Measurements from ENCODE around the gene PAXIP1.
"Not testable (repeated sequence)": the region's sequence is repeated elsewhere in the genome, so short reads cannot be mapped to it uniquely, and the experiment has no call there.

Gene PAXIP1, protein sequence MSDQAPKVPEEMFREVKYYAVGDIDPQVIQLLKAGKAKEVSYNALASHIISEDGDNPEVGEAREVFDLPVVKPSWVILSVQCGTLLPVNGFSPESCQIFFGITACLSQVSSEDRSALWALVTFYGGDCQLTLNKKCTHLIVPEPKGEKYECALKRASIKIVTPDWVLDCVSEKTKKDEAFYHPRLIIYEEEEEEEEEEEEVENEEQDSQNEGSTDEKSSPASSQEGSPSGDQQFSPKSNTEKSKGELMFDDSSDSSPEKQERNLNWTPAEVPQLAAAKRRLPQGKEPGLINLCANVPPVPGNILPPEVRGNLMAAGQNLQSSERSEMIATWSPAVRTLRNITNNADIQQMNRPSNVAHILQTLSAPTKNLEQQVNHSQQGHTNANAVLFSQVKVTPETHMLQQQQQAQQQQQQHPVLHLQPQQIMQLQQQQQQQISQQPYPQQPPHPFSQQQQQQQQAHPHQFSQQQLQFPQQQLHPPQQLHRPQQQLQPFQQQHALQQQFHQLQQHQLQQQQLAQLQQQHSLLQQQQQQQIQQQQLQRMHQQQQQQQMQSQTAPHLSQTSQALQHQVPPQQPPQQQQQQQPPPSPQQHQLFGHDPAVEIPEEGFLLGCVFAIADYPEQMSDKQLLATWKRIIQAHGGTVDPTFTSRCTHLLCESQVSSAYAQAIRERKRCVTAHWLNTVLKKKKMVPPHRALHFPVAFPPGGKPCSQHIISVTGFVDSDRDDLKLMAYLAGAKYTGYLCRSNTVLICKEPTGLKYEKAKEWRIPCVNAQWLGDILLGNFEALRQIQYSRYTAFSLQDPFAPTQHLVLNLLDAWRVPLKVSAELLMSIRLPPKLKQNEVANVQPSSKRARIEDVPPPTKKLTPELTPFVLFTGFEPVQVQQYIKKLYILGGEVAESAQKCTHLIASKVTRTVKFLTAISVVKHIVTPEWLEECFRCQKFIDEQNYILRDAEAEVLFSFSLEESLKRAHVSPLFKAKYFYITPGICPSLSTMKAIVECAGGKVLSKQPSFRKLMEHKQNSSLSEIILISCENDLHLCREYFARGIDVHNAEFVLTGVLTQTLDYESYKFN

DNA sequence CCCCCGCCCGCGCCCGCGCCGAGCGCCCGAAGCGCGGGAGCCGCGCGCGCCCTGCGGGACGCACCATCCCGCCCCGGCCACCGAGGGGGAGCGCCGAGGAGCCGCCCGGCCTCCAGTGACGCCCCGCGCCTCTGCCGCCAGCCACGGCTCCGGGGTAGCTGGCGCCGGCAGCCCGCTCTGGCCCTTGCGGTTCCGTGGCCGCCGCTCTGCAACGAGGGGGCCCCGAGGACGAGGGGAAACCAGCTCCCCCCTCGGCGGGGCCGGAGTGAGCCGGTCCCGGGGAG, at the start of gene PAXIP1:
PAXIP1 (minus strand) TSS at position 33 of the 284 bp plus-strand sequence. CDS start 195 bp downstream, outside the sequence.
- no peak for DNase-seq (ENCODE audit: low read depth)

DNA sequence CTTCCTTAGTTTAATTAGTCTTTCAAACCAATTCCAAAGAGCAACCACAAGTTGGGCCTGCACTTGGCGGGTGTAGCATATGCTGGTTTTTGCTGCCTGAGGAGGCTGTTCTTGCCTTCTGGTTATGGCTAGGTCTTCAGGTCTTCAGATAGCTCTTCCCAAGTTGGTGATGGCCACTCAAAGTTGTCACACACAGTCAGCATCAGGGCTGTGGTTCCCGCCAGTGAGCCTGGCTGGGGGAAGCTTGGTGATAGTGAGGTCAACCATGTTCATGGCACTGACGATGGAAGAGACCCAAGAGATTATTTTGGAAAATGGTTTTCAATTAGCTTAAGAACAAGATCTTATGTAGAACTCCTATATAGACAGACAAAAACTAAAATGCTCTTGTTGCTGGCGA, 48.4 kb upstream of the PAXIP1 start:
- DNase-seq (ENCODE audit: low read depth), result no peak

DNA sequence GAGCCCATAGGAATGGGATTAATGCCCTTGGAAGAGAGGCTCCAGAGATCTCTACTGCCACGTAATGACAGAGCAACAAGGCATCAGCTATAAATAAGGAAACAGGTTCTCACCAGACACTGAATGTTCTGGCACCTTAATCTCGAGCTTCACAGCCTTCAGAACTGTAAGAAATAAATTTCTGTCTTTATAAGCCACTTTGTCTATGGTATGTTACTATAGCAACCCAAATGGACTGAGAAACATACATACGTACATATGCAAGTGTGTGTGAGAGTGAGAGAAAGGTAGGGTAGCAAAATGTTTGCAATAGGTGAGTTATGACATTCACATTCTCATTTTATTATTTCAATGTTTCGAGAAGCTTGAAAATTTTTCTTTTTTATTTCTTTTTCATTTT, 45.1 kb upstream of the PAXIP1 start:
- DNase-seq (ENCODE audit: low read depth), result no peak

DNA sequence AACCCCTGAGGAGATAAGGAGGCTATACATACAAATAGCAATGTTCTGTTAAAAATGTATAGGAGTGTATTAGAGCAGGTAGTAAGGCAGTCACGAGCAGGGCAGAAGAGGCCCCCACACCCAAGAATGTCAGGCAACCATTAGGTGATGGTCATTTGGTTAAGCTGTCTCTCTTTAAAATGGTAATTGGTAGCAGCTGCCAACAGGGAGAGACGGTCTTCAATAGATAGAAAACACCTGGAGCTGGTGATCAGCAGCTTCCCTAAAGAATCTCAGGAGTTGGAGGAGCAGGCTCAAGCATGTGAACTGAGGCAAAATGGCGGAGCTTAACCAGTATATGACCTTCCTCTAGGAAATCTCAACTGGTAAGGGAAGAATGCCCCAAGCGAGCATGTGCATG, 40.8 kb upstream of the PAXIP1 start:
- no peak for DNase-seq (ENCODE audit: low read depth)

DNA sequence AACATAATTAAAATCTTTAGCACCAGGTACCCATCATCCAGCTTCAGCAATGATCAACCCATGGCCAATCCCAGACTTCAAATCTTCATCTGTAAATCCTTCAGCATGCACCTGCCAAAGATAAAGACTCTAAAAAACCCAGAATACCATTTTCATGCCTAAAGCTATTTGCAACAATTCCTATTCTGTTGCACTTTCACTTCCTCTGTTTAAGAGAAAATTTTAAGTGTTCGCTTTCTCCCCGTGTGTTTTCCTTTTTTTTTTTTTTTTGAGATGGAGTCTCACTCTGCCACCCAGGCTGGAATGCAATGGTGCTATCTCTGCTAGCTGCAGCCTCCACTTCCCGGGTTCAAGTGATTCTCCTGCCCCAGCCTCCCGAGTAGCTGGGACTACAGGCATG, 35.4 kb upstream of the PAXIP1 start:
- DNase-seq (ENCODE audit: low read depth), result no peak

DNA sequence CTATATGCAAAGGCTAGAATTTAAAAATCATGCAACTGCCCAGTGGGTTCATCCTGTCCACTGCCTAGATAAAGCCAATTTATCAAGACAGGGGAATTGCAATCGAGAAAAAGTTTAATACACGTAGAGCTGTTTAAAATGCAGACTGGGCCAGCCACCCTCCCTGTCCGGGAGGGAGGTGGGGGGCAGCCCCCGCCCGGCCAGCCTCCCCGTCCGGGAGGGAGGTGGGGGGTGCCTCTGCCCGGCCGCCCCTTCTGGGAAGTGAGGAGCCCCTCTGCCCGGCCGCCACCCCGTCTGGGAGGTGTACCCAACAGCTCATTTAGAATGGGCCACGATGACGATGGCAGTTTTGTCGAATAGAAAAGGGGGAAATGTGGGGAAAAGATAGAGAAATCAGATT, 31.6 kb upstream of the PAXIP1 start:
- not testable (repeated sequence) for DNase-seq (ENCODE audit: low read depth)

DNA sequence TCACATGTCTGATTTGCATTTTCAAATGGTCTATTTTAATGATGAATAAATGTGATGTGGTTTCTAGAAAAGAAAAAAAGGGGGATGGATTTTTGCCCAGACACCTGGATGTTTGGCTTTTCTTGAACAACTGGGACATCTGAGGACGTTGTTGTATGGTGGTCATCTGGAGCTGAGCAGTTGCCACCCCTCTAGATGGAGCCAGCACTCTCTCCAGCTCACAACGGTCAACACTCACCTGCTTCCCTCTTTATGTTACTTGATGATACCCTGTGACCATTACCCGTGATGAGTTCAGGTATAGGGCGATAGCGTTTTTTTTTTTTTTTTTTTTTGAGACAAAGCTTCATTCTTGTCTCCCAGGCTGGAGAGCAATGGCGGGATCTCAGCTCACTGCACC, 30.1 kb upstream of the PAXIP1 start:
- DNase-seq (ENCODE audit: low read depth), result no peak

DNA sequence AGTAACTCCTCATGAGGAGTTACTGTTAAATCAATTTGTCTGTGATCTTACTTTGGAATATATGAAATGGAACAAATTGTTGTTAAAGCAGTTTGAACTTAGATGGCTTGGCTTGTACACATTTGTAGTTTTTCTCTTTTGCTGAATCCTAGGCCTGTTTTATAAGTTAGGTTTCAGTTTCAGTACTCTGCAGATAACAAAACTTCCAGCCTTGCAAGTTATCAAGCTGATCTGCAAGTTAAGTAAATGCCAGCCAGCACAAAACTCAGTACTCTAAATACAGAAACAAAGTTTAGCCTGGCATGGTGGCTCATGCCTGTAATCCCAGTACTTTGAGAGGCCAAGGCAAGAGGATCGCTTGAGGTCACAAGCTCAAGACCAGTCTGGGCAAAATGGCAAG, 25.0 kb upstream of the PAXIP1 start:
- DNase-seq (ENCODE audit: low read depth), result no peak

DNA sequence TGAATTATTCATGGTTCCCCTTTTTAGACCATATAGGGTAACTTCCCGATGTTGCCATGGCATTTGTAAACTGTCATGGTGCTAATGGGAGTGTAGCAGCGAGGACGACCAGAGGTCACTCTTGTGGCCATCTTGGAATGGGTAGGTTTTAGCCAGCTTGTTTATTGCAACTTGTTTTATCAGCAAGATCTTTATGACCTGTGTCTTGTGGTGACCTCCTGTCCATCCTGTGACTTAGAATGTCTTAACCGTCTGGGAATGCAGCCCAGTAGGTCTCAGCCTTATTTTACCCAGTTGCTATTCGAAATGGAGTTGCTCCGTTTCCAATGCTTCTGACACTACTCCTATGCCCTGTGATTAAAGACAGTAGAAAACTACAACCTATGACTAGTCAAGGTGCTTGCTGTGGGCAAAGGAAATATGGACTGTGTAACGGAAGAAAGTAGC, 18.8 kb upstream of the PAXIP1 start:
- no peak for DNase-seq (ENCODE audit: low read depth)

DNA sequence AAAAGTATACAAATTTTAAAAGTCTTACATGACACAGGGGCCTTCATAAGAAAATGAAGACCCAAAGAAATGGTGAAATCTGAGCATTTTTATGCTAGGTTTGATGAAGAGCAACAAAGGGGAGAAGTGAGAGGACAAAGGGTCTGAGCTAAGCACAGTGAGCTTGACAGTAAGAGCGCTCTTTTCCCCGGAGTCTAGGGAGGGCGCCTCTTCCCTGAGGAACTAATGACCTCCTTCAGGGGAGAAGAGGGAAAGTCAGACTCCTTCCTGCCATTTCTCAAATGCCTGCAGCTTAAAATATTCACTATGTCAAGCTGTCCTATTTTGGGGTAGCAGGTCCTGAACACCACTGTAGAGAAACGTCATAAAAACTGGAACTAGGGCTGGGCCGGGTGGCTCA, 18.1 kb upstream of the PAXIP1 start:
- no peak for DNase-seq (ENCODE audit: low read depth)

DNA sequence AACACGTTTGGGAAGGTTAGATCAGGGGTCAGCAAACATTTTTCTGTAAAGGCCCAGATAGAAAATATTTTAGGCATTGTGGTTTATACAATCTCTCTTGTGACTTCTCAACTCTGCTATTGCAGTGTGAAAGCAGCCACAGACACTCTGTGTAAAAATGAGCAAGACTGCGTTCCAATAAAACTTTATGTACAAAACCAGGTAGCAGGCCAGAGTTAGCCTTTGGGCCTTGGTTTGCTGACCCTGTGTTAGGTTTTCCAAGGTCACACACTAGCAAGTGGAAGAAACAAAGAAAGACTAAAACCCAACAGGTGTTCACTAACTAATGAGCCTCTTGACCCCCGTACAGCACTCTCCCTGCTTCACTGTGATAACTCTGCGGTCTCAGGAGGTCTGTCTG, 14.9 kb upstream of the PAXIP1 start:
- no peak for DNase-seq (ENCODE audit: low read depth)

DNA sequence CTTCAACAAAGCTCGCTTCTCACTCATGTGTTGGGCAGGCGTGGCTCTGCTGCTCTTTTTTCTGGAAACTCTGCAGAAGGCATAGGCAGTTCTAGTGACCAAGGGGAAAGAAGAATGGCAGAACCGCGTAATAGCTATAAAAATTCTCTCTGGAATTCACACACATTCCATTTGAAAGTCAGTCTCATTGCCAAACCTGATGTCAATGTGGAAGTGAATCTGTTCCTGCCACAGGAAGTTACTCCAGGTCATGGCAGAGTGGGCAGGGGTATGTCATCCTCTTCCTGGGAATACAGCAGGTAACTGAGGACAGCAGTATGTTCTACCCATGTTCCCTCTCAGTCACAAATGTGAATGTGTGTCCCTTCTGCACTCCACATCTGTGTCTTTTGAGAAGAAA, 8.2 kb upstream of the PAXIP1 start:
- no peak for DNase-seq (ENCODE audit: low read depth)

DNA sequence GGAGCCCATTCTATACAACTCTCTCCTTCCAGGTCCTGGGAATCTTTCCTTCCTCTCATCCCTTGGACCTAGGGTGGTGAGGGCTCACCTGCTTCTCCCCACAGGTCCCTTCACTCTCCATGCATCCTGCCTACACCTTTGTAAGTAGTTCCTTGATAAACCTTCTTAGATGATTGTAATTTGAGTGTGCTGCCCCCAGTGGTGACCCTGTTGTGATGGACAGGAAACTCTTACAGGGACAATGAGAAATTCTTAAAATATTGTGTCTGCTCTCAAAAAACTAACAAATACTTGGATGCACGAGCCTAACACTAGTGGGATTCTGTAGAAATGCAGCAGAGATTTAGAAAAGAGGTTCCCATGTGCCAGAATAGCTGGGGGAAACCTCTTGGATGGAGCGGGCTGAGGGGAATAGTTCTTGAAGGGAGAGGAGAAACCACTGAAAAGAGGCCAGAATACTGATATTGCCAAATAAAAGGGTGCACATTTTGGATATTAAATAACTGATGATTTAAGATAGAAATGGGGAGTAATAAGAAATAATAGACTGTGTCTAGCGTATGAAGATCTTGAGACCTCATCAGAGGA, 6.7 kb upstream of the PAXIP1 start:
- DNase-seq (ENCODE audit: low read depth), result peak; percentile 12

DNA sequence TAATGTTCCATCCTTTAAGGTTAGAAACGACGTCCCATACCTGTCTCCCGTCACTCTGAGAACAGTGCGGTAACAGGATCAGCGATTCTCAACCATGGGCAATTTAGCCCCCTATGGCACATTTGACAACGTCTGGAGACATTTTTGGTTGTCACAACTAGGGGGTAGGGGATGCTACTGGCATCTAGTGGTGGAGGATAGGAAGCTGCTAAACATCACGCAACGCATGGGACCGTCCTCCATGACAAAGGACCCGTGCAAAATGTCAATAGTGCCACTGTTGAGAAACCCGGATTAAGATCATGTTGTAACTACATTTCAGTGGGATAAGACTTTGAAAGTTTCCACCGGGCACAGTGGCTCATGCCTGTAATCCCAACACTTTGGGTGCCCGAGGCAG, 5.0 kb upstream of the PAXIP1 start:
- no peak for DNase-seq (ENCODE audit: low read depth)

DNA sequence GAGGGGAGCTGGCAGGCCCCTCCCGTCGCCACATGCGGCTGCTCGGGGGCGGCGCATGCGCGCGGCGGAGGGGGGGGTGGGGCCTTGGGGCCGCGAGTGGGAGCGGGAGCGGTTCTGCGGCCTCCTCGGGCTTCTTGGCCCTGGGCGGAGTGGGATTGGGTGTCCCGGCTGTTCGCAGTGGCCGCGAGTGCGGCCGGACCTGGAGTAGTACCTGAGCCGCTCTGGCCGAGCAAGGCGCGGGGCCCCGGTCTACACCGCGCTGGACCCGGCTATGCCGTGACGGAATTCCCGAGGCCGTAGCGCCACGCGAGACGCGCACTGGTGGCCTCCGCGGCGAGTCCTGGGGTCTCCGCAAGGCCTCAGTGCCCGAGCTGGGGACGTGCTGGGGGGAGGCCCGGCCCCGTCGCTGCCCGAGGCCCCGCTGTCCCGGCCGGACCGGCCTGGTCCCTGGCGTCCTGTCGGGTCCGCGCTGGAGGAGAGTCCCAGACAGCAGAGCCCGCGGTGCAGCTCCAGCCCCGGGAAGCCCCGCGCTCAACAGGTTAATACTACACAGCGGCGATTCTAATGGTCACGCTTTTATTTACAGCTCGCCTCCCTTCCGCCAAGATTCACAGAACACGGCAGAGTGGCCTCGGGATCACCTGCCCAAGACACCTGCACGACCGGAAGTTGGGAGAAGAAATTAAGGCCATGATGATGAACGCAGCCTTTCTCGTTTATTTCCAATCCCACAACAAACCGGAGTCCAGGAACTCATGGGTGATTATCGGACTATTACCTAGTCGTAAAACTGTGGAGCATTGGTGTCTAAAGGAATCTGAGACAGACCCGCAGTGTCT, 671 bp upstream of the PAXIP1 start:
- peak; percentile 76 for DNase-seq (ENCODE audit: low read depth)

DNA sequence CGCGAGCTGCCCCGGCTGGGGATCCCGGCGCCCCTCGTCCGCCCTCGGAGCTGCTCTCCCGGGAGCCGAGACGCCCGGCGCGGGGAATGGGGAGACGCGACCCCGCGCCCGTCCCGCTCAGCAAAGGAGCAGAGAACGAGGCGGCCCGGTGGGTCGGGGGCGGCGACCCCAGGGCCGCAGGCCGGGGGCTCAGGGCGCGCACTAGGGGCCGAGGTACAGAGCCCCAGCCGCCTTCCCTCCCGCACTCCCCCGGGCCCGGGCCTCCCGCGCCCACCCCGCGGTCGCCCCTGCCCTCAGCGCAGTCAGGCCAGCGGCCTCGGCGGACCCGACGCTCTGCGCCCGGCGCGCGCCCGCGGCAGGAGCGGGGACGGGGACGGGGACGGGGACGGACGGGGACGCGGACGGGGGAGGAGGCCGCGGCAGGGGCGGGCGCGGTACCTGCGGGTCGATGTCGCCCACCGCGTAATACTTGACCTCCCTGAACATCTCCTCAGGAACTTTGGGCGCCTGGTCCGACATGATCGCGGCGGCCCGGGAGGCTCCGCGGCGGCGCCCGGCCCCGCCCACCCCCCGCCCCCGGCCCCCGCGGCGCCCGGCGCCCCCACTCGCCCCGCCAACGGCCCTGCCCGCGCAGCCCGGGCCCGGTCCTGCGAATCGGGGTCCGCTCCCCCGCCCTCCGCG, 373 bp downstream of the PAXIP1 start:
- peak; percentile 14 for DNase-seq (ENCODE audit: low read depth)

DNA sequence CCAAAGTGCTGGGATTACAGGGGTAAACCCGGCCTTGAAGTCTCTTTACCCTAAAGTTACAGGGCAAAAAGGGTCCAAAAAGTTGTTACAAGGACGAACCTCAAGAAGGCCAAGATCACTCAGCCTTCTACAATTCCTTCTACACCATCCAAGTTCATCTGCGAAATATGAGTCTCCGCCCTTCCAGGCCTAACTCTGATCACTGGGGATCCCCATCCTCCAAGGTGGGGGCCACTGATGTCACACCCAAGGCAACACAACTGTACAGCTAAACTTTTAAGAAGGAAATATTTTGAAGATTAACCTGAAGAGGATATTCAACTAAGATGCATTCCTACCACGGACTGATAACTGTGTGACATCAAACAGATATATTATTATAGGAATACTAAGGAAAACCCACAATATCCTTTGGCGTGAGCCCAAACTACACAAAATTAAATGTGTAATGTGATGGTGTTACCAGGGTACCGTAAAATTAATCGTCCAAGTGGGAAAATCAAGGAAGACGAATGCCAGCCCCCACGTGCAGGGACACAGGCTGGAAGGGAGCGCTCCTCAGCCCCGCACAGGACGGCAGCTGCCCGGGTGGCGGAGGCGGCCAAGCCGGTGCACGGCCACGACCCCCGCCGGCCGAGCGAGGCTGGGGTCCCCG, 1.0 kb downstream of the PAXIP1 start:
- peak; percentile 8 for DNase-seq (ENCODE audit: low read depth)

DNA sequence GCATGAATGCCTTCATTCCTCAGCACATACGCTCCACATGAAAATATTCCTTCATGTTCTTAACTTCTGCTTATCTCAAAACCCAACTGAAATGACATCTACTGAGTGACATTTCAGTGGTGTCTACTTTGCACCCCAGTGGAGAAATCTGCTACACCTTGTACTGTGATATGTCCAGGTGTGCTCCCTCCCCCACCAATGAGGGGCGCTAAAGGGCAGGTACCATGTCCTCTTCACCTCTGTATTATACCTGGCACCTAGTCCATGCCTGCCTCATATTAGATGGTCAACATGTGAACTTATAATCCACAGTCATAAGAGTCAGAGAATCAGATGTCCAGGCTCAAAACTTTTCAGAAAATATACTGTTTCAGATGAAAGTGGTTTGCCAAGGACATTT, 2.1 kb downstream of the PAXIP1 start:
- no peak for DNase-seq (ENCODE audit: low read depth)

DNA sequence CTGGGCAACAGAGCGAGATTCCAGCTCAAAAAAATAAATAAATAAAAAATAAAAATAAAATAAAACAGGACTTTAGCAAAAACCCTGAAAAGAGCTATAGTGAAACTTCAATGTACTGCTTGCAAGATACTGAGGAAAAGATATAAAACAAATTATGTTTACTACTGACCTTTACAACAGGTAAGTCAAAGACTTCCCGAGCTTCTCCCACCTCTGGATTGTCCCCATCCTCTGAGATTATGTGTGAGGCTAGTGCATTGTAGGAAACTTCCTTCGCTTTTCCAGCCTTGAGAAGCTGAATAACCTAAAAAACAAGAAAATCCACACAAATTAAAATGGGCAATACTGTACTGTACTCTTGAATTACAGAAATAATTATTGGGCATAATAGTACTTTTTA, 4.4 kb downstream of the PAXIP1 start:
- DNase-seq (ENCODE audit: low read depth), result no peak

DNA sequence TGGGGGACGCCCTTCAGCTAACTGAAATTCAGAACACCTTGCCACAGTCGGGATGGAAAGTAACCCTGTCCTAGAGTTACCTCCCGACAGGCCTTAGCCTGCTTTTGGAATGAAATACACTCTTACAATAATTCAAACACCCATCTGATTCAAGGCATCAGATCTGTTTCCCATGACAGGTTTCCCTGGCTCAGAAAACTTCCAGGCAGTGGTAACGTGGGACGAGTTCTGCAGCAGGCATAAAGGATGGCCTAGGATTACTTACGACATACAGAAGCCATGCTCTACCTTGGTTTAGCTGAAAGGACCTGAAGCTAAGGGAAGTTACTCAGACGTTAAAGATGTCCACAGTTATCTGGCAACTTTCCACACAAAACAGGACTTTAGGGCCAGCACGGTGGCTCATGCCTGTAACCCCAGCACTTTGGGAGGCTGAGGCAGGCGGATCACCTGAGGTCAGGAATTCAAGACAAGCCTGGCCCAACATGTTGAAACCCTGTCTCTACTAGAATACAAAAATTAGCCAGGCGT, 5.0 kb downstream of the PAXIP1 start:
- DNase-seq (ENCODE audit: low read depth), result no peak
